Measurements from ENCODE around the gene PIP5KL1.

- TF ChIP-seq POLR2A (IDR thresholded peaks at IDR 0.05; ENCODE audit: low read depth, low read length) (no peak), POLR2AphosphoS5 (IDR thresholded peaks at IDR 0.05; ENCODE audit: low read depth, low read length) (no peak), POU2F2 (IDR thresholded peaks at IDR 0.05; ENCODE audit: low read depth, low read length) (no peak)
Observed at GRCh38 chr9:127974769-127975261, 44.2 kb upstream of the PIP5KL1 start.
